ENCODE data around the gene ENTPD6.

ENTPD6 gene

DNA sequence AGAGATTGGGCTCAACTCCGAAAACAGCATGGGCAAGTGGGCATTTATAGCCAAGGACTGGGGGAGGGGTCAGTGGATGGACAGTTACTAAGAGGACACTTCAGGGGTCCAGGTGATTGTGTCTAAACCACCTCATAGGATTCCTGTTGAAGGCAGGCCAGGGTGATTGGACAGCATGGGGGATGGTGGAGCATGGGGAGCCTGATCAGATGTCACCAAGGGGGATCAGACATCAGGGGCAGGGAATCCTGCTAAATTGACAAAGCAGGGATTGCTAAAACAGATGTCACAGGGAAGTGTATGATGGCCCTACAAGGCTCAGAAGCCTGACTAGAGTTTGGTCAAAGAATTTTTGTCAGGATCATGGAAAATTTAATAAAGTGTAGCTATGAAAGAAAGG lies 49.9 kb downstream of the ENTPD6 start:
- no peak for DNase-seq

DNA sequence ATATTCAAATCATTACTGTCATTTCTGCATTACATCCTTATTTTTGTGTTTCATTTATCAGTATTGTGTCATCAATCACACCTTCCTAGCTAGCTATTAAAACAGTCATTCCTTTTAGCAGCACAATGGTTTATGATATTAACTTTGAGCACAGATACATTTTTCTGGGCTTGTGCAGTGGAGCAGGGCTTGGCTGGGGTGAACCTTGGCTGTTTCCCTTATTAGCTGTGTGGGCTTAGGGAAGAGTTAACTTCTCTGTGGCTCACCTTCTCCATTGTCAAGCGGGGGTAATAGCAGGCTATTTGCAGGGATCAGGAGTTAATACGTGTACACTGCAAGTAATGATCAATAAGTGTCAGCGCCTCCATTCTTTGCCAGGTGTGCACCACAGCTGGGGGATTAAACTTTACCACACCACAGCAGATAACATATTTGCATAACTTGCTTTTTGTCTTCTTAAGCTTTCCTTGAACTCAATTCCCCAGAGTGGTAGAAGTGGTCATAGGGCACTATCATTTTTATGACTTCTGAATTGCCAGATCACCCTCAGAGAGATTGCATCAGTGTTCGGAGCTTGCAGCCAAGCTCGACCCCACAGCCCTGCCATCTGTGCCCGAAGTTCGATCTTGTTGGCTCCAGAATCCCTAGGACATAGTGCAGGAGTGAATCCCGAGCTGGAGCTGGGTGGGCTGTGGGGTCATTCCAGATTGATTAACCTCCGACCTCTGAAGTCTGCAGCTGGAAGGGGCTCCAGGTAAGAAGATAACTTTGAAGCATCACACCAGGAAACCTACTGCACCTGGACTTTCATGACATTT lies 50.9 kb downstream of the ENTPD6 start:
- no peak for DNase-seq

DNA sequence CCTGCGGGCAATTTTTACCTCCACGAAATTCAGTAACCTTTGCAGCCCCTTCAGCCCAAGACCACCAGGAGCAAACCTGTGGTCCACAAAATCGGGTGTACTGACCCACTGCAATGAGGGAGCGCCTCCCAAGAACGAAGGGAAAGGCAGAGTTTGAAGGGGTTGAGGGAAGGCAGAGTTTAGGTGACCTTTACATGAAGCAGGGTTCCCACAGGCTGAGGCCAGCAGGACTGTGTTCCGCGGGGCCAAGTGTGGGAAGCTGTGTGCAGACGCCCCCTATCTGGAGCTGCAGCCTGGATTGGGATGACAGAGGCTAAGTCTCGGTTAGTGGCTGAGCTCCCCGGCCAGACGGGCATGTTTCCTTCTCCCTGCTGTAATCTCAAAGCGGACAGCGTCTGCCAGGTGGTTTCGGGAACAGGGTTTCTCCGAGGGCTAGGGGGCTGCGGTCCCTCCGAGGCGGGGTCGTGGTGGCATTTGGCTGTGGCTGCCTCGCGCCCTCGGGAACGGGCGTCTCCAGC lies 51.5 kb downstream of the ENTPD6 start:
- no peak for DNase-seq

DNA sequence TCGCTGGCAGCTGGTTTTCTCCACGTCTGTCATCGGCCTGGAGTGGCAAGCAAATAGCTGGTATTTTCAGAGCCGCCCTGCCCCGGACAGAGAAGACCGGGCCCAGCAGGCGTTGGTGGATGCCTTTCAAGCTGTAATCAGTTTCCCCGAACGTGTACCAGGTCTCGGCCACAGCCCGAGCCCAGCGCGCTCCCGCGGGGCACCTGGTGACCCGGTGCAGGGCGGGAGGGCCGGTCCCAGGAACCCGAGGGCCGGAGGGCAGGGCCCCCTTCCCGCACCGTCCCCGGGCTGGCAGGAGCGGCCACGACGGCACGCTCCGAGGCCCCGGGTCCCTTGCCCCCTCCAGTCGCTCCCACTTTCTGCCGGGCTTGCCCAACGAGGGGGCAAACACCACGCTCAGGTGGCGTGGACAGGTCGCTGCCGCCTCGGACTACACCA lies 52.0 kb downstream of the ENTPD6 start:
- DNase-seq: no peak

DNA sequence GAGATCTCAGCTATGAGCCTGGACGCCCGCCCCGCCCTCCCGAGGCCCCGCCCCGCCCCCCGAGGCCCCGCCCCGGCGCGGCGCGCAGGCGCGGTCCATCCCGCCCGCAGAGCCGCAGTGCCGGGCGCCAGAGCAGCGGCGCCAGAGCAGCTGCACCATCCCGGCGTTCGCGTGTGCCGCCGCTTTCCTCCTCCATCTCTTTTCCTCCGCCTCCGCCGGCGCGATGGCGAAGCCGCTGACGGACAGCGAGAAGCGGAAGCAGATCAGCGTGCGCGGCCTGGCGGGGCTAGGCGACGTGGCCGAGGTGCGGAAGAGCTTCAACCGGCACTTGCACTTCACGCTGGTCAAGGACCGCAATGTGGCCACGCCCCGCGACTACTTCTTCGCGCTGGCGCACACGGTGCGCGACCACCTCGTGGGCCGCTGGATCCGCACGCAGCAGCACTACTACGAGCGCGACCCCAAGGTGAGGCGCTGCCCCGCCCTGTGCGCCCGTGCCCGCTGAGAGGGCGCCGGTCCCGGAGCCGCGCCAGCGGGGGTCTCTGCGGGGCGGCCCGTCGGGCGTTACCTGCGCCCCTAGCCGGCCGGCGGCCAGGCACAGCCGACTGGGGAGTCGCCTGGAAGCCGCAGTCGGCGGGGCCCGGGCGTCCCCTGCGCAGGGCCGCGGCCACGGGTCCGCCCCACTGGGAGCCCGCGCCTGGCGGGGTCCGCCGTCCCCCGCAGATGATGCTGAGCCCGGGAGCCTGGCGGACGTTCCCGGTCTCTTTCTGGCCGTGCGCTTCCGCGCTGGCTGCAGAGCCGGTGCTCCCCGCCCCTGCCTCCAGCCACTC lies 52.7 kb downstream of the ENTPD6 start, which contains the start of gene PYGB:
PYGB (plus strand) TSS at position 130 of the 830 bp plus-strand sequence; CDS start at position 224, 94 bp downstream.
- peak; percentile 65 for DNase-seq

DNA sequence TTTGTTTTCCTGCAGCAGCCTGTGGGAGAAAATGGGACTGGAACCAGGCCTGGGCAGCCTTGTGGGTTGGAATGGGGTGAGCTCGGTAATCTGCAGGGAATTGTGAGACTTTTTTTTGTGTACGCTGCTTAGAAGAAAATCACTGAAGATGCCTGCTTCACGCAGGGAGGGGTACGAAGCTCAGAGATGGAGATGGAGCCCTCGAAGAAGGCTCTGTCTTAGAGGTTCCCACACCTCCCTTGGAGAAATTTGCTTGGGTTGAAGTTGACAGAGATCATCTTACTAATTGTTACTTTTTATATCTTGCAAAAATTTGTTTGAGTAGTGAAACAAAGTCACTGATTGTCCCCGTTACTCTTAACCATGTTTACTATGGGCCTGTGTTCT lies 53.3 kb downstream of the ENTPD6 start:
- no peak for DNase-seq

DNA sequence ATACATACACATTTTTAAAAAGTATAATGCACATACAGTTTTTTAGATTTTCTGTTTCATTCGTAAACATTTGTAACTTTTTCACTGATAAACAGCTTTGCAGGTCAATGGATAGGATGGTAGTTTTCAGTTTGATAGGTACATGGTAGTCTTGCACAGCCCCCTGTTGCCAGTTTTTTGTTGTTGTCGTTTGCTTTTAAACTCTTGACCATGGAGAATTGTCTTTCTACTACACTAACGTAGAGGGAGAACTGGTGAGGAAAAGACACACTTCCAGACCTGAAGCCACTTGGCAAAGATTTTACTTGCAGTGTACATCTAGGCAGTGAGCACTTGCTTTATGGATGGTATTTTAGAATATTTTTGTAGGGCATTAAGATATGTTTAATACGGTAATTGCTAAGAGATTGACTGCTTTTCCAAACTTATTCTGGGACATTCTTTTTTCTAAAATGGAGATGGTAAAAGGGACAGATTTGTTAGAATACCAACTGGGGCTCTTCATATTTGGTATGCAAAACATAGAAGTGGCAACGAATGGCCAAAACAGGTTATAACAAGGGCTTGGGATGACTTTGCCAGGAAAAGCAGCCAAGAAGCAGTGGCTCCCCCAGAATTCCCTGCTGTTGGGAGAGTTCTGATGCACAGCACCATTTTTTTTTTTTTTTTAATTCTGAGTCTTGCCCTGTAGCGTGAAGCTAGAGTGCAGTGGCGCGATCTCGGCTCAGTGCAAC lies 53.9 kb downstream of the ENTPD6 start:
- DNase-seq: no peak

DNA sequence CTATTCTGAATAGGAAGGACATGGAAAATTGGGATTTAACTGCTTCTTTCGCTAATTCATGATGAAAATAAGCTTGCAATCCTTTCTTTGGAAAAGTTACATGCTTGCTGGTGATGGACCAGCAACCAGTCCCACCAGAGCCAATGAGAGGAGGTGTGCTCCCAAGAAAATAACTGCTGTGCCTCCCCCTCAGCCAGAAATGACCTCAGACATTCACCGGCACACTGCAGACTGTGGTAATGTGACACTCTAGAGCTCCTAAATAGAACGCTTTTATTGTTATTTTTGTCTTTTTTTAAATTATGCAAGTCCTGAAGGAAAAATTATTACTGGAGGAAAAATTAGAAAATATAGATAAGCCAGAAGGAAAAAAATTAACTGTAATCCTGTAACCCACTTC lies 55.0 kb downstream of the ENTPD6 start:
- DNase-seq: no peak

DNA sequence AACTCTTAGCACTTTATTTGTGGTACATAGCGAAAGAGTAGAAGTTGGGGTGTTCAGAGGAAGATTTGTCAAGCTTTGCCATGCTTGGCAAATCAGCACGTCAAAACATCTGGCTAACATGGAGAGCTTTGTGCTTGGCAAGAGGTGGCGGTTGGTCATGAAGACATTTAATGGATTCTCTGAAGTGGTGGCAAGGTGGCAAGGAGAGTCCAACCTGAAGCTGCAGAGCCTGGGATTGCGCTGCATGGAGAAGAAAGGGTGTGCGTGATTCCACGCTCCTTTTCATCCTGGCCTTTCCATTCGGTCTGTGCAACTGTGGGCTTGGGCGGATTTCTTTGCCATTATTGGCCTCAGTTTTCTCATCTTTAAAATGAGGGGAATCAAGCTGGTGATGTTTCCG lies 55.5 kb downstream of the ENTPD6 start:
- DNase-seq: no peak

DNA sequence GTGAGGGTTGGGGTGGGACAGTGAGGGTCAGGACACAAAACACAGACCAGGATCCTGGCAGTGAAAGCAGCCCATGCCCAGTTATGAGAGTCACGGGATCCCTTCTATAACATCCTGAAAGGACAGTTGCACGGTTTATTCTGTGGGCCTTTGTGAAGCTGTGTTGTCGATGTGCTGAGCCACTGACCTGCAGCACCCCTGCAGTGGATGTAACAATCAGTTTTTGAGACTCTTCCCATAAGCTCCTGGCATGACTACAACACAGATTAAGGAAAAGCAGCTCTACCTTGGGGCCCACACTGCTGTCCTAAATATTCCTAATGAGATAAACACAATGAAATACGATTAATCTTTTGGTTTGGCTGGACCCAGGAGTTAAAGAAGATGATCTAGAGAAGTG lies 56.0 kb downstream of the ENTPD6 start:
- no peak for DNase-seq

DNA sequence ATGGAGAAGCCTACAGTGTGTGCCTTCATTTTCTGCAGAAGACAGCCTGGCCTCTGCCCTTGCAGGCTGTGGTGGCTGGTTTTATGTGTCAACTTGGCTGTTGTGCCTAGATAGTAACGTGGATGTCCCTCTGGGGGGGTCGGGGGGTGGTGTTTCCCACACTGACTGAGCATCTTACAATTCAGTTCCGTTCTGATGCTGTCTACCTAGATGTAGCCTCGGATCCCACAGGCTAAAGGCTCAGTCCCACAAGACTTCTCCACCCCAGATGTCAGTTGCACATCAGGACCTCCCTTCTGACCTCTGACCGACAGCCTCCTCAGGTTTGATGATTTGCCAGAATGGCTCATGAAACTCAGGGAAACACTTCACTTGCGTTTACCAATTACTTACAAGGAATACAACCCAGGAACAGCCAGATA lies 56.7 kb downstream of the ENTPD6 start:
- no peak for DNase-seq

DNA sequence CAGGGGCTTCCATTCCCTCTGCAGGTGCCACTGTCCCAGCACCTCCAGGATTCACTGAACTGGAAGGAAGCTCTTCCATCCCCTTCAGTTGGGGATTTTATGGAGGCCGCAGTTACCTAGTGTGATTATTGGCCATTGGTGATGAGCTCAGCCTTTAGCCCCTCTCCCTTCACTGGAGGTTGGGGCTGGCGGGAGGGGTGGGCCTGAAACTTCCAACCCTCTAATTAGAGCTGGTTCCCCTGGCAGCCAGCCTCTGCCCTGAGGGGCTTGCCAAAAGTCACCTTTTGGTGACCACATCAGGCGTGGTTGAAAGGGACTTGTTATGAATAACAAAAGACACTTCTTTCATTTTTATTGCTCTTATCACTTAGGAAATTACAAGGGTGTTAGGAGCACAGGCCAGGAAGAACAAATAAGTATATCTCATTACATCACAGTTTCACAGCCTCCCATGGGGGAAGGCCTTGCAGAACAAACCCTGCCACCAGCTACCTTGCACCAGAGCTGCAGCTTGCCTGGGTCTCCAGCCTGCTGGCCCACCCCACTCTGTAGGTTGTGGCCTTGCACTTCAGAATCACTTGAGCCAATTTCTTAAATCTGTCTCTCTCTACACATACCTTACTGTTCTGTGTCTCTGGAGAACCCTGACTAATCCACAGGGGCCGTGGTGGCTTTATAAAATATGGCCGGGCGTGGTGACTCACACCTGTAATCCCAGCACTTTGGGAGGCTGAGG lies 57.3 kb downstream of the ENTPD6 start:
- DNase-seq: no peak

DNA sequence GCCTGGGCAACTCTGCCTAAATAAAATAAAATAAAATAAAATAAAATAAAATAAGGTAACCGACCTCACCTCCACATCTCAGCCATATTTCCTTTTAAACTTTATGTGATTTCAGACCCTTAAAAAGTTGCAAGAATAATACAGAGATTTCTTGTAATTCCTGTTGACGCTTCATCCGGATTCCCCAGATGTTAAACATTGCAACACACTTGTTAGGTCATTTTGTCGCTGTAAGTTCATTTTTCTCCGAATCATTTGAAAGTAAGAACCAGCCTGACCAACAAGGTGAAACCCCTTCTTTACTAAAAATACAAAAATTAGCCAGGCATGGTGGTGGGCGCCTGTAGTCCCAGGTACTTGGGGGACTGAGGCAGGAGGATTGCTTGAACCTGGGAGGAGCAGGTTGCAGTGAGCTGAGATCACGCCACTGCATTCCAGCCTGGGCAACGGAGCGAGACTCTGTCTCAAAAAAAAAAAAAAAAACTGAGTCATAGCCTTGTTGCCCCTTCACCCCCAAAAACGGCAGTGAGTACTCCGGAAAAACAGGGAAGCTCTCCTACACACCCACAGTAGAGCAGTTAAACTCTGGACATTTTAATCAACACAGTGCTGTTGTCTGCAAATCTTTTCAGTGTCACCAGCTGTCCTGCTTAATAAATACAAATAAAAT lies 58.2 kb downstream of the ENTPD6 start:
- no peak for DNase-seq

DNA sequence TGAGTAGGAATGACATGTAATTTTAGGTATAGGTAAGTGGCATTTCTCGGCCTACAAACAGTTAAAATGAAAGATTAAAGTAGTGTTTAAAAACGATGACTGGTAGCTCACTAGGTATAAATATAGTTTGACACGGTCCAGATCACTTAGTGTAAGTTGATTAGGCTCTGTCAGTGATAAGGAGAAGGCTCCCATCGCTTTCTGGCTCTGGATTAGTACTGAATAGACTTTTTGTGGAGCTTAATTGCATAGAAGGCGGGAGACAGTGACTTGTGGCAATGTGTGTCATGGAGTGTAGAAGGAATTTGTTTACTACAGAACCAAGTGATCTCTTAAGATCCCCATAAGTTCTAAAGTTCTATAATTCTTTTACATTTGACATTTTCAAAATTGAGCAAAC lies 59.1 kb downstream of the ENTPD6 start:
- no peak for DNase-seq

DNA sequence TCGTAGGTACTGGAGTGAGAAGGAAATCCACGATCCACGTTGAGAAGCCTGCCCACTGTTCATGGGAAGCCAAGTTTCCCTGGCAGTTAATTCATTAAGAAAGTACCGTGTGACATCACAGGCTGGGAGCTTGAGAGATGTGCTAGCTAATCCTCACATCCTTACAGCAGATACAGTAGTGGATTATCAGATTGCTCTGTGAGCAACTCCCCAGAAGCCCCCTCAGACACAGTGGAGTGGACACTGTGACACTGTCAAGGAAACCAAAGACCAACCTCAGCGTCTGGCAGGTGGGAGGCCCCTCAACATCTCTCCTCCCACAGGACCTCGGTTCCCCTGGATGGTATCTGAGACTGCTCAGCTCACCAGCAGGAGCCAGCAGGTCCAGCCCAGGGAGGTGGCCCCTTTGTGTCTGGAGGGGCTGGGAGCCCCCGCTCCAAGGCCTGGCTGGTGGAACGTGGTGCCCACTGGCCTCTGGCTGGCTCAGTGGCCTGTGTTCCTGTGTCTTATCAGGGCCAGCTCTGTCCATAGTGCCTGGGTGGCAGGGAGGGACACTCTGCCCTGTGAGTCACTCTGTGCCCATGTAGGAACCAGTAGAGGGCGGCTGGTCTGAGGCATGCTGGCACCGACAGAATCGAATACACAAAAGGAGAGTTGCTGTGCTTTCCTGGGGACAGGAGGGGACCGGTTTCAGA lies 59.6 kb downstream of the ENTPD6 start:
- no peak for DNase-seq

DNA sequence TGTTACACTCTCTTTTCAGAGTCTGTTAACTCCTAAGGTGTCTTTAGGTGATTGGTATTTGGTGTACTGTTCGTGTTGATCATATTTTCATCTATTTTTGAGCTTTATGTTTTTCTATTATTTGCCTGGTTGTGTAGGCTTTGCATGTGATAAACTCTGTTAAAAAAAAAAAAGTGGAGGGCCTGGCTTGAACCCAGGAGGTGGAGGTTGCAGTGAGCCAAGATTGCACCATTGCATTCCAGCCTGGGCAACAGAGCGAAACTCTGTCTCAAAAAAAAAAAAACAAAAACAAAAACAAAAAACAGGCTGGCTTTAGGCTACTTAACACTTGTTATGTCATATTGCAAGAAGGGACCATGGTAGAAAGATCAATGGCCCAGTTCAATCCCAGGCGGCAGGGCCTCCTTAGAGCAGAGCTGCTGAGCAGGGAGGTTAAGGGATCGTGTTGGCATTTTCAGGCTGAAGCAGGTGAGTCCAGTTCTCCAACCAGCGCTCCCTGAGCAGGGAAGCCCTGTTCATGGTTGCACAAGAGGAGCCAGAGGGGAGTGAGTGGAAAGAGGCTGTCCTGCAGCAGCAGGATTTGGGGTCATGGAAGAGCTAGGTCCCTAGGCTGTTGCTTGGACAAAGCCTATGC lies 60.8 kb downstream of the ENTPD6 start:
- no peak for DNase-seq

DNA sequence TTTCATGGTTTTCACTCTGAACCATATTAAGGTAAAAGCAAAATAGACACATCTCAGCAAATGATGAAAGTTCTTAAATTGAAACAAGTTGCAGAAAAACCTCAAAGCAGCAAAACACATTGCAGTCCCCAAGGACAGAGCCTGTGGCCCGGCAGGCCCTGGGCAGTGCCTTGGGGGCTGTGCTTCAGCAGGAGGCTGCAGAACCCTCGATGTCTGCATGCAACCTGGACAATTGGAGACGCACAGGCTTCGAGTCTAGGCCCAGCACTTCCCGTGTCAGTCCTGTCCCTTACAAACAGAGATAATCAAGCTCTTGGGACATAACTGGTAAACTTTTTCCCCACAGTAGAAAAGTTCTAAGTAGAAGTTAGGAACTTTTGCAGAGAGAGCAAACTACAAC lies 61.6 kb downstream of the ENTPD6 start:
- no peak for DNase-seq

DNA sequence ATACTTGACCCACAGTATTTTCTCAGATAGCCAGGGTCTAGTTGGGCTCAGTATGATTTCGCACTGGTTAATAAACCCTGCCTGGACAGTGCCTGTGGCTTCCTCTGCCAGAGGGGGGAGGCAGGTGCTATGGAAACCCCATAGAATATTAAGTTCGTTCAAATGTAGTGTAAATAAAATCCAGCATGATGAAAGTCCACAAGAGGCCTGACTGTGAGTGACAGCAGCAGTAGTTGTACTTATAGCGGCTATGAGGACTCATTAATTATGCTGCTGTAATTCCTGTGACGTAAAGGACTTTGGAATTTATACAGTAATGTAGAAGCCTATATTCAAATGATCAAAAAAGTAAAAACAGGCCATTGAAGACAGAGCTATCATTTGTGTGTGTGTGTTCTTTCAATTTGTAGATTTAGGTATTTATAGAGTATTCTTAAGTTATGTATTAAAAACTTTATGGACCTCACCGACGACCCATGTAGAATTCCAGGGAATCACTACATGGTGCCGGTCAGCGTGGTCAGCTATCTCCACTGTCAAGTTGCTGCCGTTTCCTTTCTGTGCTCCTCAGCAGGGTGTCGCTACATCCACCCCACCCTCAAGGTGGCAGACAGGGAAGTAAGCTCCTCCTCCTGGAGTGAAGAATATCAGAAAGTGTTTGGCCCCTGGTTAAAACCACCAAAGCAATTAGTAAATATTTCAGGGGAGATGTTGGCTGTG lies 62.4 kb downstream of the ENTPD6 start:
- no peak for DNase-seq

DNA sequence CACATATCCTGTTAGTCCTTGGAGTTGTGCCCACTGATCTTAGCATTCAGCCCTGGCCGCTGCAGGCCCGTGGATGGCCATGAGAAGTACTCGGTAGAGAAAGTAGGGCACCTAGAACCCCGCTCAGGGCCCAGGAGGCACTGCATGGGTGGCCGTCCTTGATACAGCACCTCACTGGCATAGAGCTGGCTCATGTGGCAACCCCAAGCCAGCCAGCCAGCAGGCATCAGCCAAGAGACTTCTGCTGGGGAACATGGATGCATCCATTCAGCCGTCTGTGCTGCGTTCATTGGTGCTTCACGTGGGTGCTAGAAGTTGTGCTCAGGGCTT lies 62.9 kb downstream of the ENTPD6 start:
- no peak for DNase-seq

DNA sequence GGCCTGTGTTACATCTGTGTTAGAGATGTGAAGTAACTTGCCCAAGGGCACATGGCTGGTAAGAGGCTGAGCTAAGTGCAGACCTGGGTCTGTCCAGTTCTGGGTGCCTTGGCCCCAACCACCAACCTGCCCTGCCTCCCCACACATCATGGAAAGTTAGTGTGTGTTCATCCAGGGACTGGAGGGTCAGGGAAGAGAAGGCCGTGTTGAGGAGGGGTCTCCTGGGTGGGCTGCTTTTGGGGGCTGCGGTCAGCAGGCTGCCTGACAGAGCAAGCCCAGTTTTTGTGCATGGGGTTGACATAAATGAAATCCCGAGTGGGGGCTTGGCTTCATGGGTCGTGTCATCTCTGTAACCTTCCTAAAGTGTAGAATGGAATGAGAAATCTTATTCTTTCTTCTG lies 63.3 kb downstream of the ENTPD6 start:
- no peak for DNase-seq
